Prostate gland (tissue), 2 donors: ENCODE results near the gene CSNK1G1. TPM values are rescaled to one million over a fixed set of nuclear protein-coding genes. Genes with fewer than 3 reads are reported as not detected.

Source experiments
- DNase-seq: peaks from one replicate; pipeline ENCODE4 v3.0.0-alpha.2; 2019; ENCODE audit warnings: low spot score
- H3K27ac ChIP-seq, 2 donors: fragments of 200-600 bp; sonication (generic); 2 replicates each; pipeline ENCODE4 v1.5.1; 2017 to 2019
- H3K27me3 ChIP-seq: fragments of 200-600 bp; sonication (generic); replicated peaks from 2 replicates; pipeline ENCODE4 v1.5.1; 2019; ENCODE audit not compliant: insufficient read depth
- H3K36me3 ChIP-seq, 2 donors: fragments of 200-600 bp; sonication (generic); 1 replicate in 1 of 2; 2 replicates in 1 of 2; pipeline versions ENCODE4 v1.5.1 to v1.8.1; 2017 to 2019
- H3K4me1 ChIP-seq: fragments of 200-600 bp; sonication (generic); replicated peaks from 2 replicates; pipeline ENCODE4 v1.5.1; 2019
- H3K4me3 ChIP-seq, 2 donors: fragments of 200-600 bp; sonication (generic); 2 replicates each; pipeline ENCODE4 v1.5.1; 2017 to 2019
- H3K9me3 ChIP-seq: fragments of 200-600 bp; sonication (generic); 2 replicates; pipeline ENCODE4 v1.5.1; 2017
- POLR2A ChIP-seq: fragments of 450-650 bp; IDR thresholded peaks from one replicate; pipeline ENCODE4 v1.6.1; 2016; ENCODE audit warnings: antibody characterized with exemption, mild to moderate bottlenecking
- POLR2AphosphoS5 ChIP-seq: sonication (generic); formaldehyde crosslinking; IDR thresholded peaks from one replicate; pipeline ENCODE4 v1.6.1; 2017; ENCODE audit warnings: antibody characterized with exemption
- WGBS: methylation state at CpG from one replicate; pipeline ENCODE4 v1.1.5; 2018; 5-methylcytosine and 5-hydroxymethylcytosine counted together
- intact Hi-C: fragments of 100-400 bp; cut with DNase I; formaldehyde crosslinking; loops from one replicate; pipeline ENCODE4 v1.14.2; 2022
- total RNA-seq, 2 donors: library from RNA; depleted of rRNA; stranded (reverse); fragments of >200 nt; gene quantifications; one replicate each; pipeline ENCODE4 v1.1.0, GENCODE V29; 2016
- TF ChIP-seq, protein P1 (sequence below), 4 experiments: fragments of 200-600 bp in 2 of 4; fragments of 450-650 bp in 2 of 4; sonication (generic) in 2 of 4; IDR thresholded peaks; 1 replicate in 3 of 4; 2 replicates in 1 of 4; pipeline ENCODE4 v1.5.1; 2016 to 2019; ENCODE audit warnings: antibody characterized with exemption in 4 of 4, mild to moderate bottlenecking in 2 of 4, moderate library complexity in 2 of 4

Gene CSNK1G1
- total RNA-seq, 2 donors from 2014 or later = 9.2 to 20.6 TPM

DNA sequence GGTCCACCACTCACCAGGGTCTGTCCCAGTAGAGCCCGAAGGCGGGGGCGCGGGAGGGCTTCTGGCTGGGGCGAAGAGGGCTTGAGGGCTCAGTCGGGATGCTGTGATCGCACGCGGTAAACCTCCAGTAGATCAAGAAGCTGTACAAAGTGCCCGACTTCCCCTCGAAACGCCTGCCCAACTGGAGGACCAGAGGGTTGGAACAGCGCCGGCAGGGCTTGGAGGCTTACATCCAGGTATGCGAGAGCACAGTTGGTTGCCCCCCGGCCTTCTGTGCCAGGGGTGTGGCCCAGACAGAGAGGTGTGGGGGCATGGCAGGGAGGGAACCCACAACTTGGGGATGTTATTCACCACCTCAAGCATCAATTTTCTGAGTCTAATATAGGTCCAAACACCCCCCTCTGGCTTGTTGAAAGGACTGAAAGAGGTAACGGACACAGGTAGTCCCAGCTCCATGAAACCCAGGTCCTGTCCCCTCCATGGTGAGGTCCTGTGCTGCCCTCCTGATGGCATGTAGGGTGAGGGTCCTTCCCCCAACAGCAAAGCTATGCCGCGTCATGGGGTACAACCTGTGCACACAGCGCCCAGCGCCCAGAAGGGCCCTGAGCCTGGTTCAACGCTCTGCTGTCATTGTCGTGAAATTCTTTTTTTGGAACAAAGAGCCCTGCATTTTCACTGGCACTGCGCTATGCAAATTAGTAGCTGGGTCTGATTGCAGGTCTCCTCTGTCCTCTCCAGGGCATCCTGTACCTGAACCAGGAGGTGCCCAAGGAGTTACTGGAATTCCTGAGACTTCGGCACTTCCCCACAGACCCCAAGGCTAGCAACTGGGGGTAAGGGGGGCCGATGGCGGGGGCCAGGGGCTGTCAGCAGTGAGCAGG, 203.2 kb downstream of the CSNK1G1 start:
- DNase-seq = no peak
- Histone ChIP-seq H3K4me3 (peak overlapping the region; percentile 38 to 57), H3K9me3 (no peaks in the 10 kb centered on the region)

DNA sequence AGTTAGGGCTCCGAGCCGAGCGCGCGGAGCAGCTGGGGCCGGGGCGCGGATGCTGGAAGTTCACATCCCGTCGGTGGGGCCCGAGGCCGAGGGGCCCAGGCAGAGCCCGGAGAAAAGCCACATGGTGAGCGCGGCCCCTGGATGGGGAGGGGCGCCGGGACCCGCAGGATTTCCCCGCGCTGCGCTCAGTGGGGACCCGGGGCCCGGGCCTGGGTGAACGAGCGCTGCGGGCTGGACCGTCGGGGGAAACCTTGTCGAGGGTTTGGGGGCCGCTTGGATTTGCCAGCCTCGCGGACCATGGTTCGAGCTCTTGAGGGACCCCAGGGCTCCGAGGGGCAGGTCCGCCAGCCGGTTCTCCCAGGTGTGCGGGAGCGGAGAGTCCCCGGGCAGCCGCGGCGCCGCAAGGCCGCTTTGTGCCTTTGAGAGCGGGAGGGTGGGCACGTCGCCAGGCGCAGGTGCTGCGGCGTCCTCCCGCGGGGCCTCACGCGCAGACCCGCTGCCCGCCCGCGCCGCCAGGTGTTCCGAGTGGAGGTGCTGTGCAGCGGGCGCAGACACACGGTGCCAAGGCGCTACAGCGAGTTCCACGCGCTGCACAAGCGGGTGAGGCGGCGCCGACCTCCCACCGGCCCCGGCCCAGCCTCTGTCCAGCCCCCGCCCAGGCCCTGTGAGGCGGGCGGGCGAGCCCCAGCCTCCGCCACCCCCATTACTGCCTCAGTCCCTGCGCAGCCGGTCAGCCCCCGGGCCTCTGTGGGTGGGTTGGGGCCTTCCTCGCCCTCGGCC, 204.1 kb downstream of the CSNK1G1 start, which contains the start of gene SNX22:
SNX22 (plus strand) TSS at position 5 of the 780 bp plus-strand sequence; CDS start at position 50, 45 bp downstream.
- Histone ChIP-seq H3K36me3 (peaks cover 10 to 12% of the 10 kb centered on the region in 2 donors), H3K4me3 (peak within 1 kb of the TSS; percentile 38 to 57), H3K27me3 (no peaks in the 10 kb centered on the region), H3K27ac (peak within 1 kb of the TSS; percentile 34 to 46), H3K4me1 (peaks cover 4% of the 10 kb centered on the region), H3K9me3 (no peaks in the 10 kb centered on the region)
- intact Hi-C loops = no loop called here
- TF ChIP-seq, protein P1, sequence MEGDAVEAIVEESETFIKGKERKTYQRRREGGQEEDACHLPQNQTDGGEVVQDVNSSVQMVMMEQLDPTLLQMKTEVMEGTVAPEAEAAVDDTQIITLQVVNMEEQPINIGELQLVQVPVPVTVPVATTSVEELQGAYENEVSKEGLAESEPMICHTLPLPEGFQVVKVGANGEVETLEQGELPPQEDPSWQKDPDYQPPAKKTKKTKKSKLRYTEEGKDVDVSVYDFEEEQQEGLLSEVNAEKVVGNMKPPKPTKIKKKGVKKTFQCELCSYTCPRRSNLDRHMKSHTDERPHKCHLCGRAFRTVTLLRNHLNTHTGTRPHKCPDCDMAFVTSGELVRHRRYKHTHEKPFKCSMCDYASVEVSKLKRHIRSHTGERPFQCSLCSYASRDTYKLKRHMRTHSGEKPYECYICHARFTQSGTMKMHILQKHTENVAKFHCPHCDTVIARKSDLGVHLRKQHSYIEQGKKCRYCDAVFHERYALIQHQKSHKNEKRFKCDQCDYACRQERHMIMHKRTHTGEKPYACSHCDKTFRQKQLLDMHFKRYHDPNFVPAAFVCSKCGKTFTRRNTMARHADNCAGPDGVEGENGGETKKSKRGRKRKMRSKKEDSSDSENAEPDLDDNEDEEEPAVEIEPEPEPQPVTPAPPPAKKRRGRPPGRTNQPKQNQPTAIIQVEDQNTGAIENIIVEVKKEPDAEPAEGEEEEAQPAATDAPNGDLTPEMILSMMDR (IDR thresholded peaks at IDR 0.05) = no peak
- TF ChIP-seq POLR2AphosphoS5 = no peak
- no peak for TF ChIP-seq POLR2A
- WGBS = 3% methylated on average over 79 of the region's 83 CpGs
- DNase-seq = no peak

More for the DNA sequence above, 203.2 kb downstream of the CSNK1G1 start:
- H3K4me1 ChIP-seq = peaks cover 4% of the 10 kb centered on the region
- H3K27ac ChIP-seq = peak overlapping the region in 1 of 2 donors; percentile 46
- WGBS = 33% methylated on average over 26 of the region's 27 CpGs
- no peaks in the 10 kb centered on the region for H3K27me3 ChIP-seq
- peaks cover 13 to 15% of the 10 kb centered on the region in 2 donors for H3K36me3 ChIP-seq
- intact Hi-C loops = no loop called here
- TF ChIP-seq, protein P1 (IDR thresholded peaks at IDR 0.05) = no peak
- TF ChIP-seq POLR2AphosphoS5 = no peak
- TF ChIP-seq POLR2A = no peak

DNA sequence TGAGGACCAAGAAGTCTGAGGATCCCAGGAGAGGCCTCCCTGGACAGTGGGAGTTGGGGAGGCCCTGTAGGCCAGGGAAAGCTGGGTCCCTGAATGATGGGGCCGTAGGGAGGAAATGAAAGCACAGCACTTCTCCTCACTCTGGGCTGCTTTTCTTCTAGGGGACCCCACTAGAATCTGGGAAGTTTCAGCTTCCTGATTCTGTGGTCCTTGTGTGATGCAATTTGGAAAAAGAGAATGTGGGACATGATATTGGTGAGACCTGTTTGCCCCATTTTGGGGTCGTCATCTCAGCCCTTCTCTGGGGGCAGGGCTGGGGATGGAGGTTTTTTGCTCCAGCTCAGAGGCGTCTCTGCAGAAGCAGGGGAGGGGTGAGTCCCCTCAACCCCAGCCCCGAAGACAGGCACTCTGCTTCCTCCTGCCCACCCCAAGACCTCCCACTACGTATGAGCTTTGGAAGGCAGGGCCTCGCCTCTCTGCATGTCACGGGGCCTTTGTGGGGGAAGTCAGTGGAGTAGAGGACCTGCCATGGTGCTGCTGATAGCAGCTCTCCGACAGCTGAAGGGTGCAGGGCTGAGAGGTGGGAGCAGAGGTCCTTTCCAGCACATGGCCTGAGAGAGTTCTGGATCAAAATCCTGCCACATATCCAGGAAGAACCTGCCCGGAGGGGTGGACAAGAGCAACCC, 205.9 kb downstream of the CSNK1G1 start:
- peaks cover 4% of the 10 kb centered on the region for H3K4me1 ChIP-seq
- no peak overlapping the region for H3K4me3 ChIP-seq
- no peaks in the 10 kb centered on the region for H3K9me3 ChIP-seq
- WGBS = 73% methylated on average over 9 of the region's 9 CpGs
- H3K27me3 ChIP-seq = no peaks in the 10 kb centered on the region
- H3K36me3 ChIP-seq = no peaks in the 10 kb centered on the region
- no peak overlapping the region for H3K27ac ChIP-seq
- TF ChIP-seq POLR2A (no peak), POLR2AphosphoS5 (no peak)
- TF ChIP-seq, protein P1 (IDR thresholded peaks at IDR 0.05) = no peak
- intact Hi-C loops = no loop called here
- no peak for DNase-seq

DNA sequence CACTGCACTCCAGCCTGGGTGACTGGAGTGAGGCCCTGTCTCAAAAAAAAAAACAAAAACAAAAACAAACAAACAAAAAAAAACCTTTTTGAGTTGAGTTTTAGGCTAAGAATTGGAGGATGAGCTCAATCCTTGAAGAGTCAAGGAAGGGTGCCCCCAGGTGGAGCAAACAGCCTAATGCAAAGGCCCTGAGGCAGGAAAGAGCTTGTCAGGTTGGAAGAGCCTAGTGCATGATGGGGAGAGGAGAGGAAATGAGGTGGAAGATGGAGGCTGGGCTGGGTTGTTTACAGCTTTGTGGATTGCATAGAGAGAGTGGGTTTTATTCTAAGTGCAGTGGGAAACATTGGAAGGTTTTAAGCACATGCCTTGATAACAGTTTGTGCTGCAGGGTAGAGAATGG, 206.5 kb downstream of the CSNK1G1 start:
- H3K27ac ChIP-seq = no peak overlapping the region
- no peak for DNase-seq
- peaks cover 4% of the 10 kb centered on the region for H3K4me1 ChIP-seq
- H3K36me3 ChIP-seq = no peaks in the 10 kb centered on the region
- no peaks in the 10 kb centered on the region for H3K27me3 ChIP-seq
- no peaks in the 10 kb centered on the region for H3K9me3 ChIP-seq
- H3K4me3 ChIP-seq = no peak overlapping the region
- intact Hi-C loops = no loop called here
- no peak for TF ChIP-seq POLR2A
- TF ChIP-seq, protein P1 (IDR thresholded peaks at IDR 0.05) = no peak
